ENCODE results near the gene BCAP29. TPM values are rescaled to one million over a fixed set of nuclear protein-coding genes. Genes with fewer than 3 reads are reported as not detected.

Gene BCAP29
- total and polyA plus RNA-seq, 9 of the 15 experiments (the other 6 are each of a cell fraction or from before 2014, with no cell fraction given) = 63.4 to 137 (median 79.7) TPM

- TF ChIP-seq ZNF57 (CRISPR knock-in tag; IDR thresholded peaks at IDR 0.05) (no peak), ELF2 (CRISPR knock-in tag; IDR thresholded peaks at IDR 0.05) (peak; percentile 63), L3MBTL2 (IDR thresholded peaks at IDR 0.05) (peak; percentile 7; the same call in 1 of the 2 replicates), EWSR1 (IDR thresholded peaks at IDR 0.05; ENCODE audit: borderline replicate concordance, low read depth, partially characterized antibody) (no peak), CBFA2T2 (conservative IDR thresholded peaks at IDR 0.05) (0 out of 2 replicates have a peak, but pooled peaks have one; percentile 3), DDX20 (tag; IDR thresholded peaks at IDR 0.05; ENCODE audit: low read depth) (no peak), ZNF589 (CRISPR knock-in tag; IDR thresholded peaks at IDR 0.05; ENCODE audit: low read depth) (no peak), CHAMP1 (IDR thresholded peaks at IDR 0.05) (0 out of 2 replicates have a peak, but pooled peaks have one; percentile 15), POLR2AphosphoS5 (IDR thresholded peaks at IDR 0.05; ENCODE audit: control insufficient read depth, insufficient read depth, low read depth, low read length) (no peak), MAFG (tag; conservative IDR thresholded peaks at IDR 0.05) (no peak), ZC3H4 (CRISPR knock-in tag; IDR thresholded peaks at IDR 0.05; ENCODE audit: borderline replicate concordance) (no peak), FOXP1 (CRISPR knock-in tag; IDR thresholded peaks at IDR 0.05) (no peak), MEF2D (tag; conservative IDR thresholded peaks at IDR 0.05; ENCODE audit: low read depth) (no peak), GMEB1 (CRISPR knock-in tag; IDR thresholded peaks at IDR 0.05) (0 out of 2 replicates have a peak, but pooled peaks have one; percentile 9), POLR2H (tag; IDR thresholded peaks at IDR 0.05; ENCODE audit: low read depth) (no peak), MNT (conservative IDR thresholded peaks at IDR 0.05) (0 out of 4 replicates have a peak, but pooled peaks of 1 of the 2 experiments have one; percentile 8), ZC3H11A (IDR thresholded peaks at IDR 0.05; ENCODE audit: low read depth, low read length) (no peak), MTA3 (IDR thresholded peaks at IDR 0.05; ENCODE audit: borderline replicate concordance) (no peak), E2F6 (IDR thresholded peaks at IDR 0.05; ENCODE audit: borderline replicate concordance in 1 of 2, extremely low read depth in 1 of 2, insufficient read depth in 1 of 2, insufficient read length in 1 of 2, low read depth in 1 of 2, low read length in 1 of 2, poor library complexity in 1 of 2, severe bottlenecking in 1 of 2) (no peak), HMG20A (CRISPR knock-in tag; conservative IDR thresholded peaks at IDR 0.05) (no peak)
Observed at GRCh38 chr7:107564553-107565298, 15.3 kb upstream of the BCAP29 start (continued).
